ENCODE results near the gene STXBP3. TPM values are rescaled to one million over a fixed set of nuclear protein-coding genes. Genes with fewer than 3 reads are reported as not detected.
A peak's percentile ranks its signal among the peaks of the same experiment; 100 is the strongest.

The STXBP3 gene
- total and polyA plus RNA-seq, 2 of the 13 experiments (the other 11 are each of a cell fraction or from before 2014, with no cell fraction given), result 13.0 to 20.8 TPM

DNA sequence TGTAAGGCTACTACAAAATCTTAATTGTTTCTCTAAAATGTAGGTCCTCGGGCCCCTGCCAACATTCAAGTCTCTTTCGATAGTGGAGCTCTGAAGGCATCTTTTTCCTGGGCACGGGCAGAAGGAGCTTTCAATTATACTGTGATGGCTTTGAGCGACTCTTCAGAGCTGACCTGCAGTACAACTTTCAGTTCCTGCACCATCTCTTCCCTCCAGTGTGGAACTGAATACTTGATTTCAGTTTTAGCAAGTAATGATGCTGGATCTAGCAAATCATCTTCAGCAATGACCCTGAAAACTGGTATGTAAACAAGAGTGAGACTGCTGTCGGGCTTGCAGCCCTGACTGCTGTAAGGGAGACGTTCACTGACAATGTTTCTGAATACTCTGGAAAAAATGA is 24.2 kb upstream of the STXBP3 start:
- Histone ChIP-seq H3K27ac (ENCODE audit: extremely low read length, insufficient read depth, low read length) (no peak overlapping the region), H3K9ac (ENCODE audit: insufficient read depth, low read depth, low read length) (no peak overlapping the region), H2AFZ (ENCODE audit: low read length) (no peak overlapping the region), H3K36me3 (replicated peaks in 1 of 2; ENCODE audit: control insufficient read depth in 1 of 2, insufficient read depth in 2 of 2, low read length in 2 of 2) (no peaks in the 10 kb centered on the region), H3K79me2 (ENCODE audit: insufficient read depth, low read length) (no peaks in the 10 kb centered on the region), H3K9me3 (ENCODE audit: low read length) (no peaks in the 10 kb centered on the region), H3K4me3 (replicated peaks in 1 of 3; ENCODE audit: insufficient read depth in 1 of 3, low read depth in 2 of 3, low read length in 3 of 3) (no peak overlapping the region), H3K4me1 (ENCODE audit: insufficient read depth, low read length) (peaks cover 33% of the 10 kb centered on the region), H3K4me2 (ENCODE audit: low read depth, low read length) (no peak overlapping the region), H3K27me3 (ENCODE audit: control insufficient read depth in 1 of 2, insufficient read depth in 2 of 2, low read length in 2 of 2) (peaks cover 2 to 8% of the 10 kb centered on the region in 2 experiments; a peak in 3 of 5 replicates), H4K20me1 (ENCODE audit: insufficient read depth, low read length) (no peaks in the 10 kb centered on the region)
- FAIRE-seq, result no peak
- in situ Hi-C loops (cut with HindIII; ENCODE audit: extremely low pct_ligation_motif_present, low pct_unique_long_range_greater_than_20kb), result no loop called here
- ChIA-PET CTCF (ENCODE audit: low intra/inter-chr PET ratio, low total read pairs) (no interaction called here), POLR2A (no interaction called here)
- BruUV-seq (replicated peaks), result no TSS peak
- ATAC-seq, result peak; percentile 39; the same call in 1 of the 3 replicates
- WGBS (ENCODE audit: low lambda C conversion rate), result 43% methylated on average over 6 of the region's 6 CpGs
- intact Hi-C loops (cut with micrococcal nuclease; ENCODE audit: unreplicated experiment), result no loop called here
- peak; percentile 14 for DNase-seq (ENCODE audit: low spot score)
- TF ChIP-seq PREB (CRISPR knock-in tag; IDR thresholded peaks at IDR 0.05) (no peak), ATF7 (IDR thresholded peaks at IDR 0.05) (no peak), ATF7 (CRISPR knock-in tag; IDR thresholded peaks at IDR 0.05) (no peak), PAWR (CRISPR knock-in tag; IDR thresholded peaks at IDR 0.05; ENCODE audit: borderline replicate concordance) (no peak), FOXA1 (IDR thresholded peaks at IDR 0.05) (no peak), FOXA1 (CRISPR knock-in tag; IDR thresholded peaks at IDR 0.05) (peak; percentile 66; the same call in 1 of the 2 replicates), FOXA3 (CRISPR knock-in tag; IDR thresholded peaks at IDR 0.05) (peak; percentile 79)
- TF ChIP-seq, protein P1, sequence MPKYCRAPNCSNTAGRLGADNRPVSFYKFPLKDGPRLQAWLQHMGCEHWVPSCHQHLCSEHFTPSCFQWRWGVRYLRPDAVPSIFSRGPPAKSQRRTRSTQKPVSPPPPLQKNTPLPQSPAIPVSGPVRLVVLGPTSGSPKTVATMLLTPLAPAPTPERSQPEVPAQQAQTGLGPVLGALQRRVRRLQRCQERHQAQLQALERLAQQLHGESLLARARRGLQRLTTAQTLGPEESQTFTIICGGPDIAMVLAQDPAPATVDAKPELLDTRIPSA (CRISPR knock-in tag; IDR thresholded peaks at IDR 0.05; ENCODE audit: borderline replicate concordance), result no peak

DNA sequence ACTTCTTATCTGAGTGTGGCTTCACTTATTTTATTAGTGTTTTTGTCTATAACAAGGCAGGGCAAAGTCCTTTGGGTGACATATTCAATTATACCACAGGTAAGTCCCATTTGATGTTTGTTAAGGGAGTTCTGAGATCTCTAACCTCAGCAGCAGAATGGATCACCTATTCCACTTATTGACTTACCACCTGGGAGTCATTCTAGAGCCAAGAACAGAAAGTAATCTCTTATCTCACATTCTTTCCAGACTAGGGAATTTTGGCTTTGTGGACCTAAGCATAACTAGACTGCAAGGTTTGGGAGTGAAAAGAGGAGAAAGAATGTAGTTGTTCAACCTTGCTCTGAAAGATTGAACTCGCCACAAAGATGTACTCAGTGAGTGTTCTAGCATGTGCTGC is 20.6 kb upstream of the STXBP3 start:
- WGBS (ENCODE audit: low lambda C conversion rate), result 16% methylated on average over 1 of the region's 1 CpG
- ATAC-seq (no peak), DNase-seq (ENCODE audit: low spot score) (no peak), FAIRE-seq (no peak)
- Histone ChIP-seq H2AFZ (ENCODE audit: low read length) (no peak overlapping the region), H3K9ac (ENCODE audit: insufficient read depth, low read depth, low read length) (no peak overlapping the region), H3K79me2 (ENCODE audit: insufficient read depth, low read length) (no peaks in the 10 kb centered on the region), H3K9me3 (ENCODE audit: low read length) (no peaks in the 10 kb centered on the region), H3K4me3 (replicated peaks in 1 of 3; ENCODE audit: insufficient read depth in 1 of 3, low read depth in 2 of 3, low read length in 3 of 3) (no peak overlapping the region), H3K4me2 (ENCODE audit: low read depth, low read length) (no peak overlapping the region), H3K27me3 (ENCODE audit: control insufficient read depth in 1 of 2, insufficient read depth in 2 of 2, low read length in 2 of 2) (peaks cover 4 to 9% of the 10 kb centered on the region in 2 experiments; a peak in 3 of 5 replicates), H3K4me1 (ENCODE audit: insufficient read depth, low read length) (peaks cover 16% of the 10 kb centered on the region), H3K27ac (ENCODE audit: extremely low read length, insufficient read depth, low read length) (no peak overlapping the region), H3K36me3 (replicated peaks in 1 of 2; ENCODE audit: control insufficient read depth in 1 of 2, insufficient read depth in 2 of 2, low read length in 2 of 2) (no peaks in the 10 kb centered on the region), H4K20me1 (ENCODE audit: insufficient read depth, low read length) (no peaks in the 10 kb centered on the region)
- TF ChIP-seq, protein P2, sequence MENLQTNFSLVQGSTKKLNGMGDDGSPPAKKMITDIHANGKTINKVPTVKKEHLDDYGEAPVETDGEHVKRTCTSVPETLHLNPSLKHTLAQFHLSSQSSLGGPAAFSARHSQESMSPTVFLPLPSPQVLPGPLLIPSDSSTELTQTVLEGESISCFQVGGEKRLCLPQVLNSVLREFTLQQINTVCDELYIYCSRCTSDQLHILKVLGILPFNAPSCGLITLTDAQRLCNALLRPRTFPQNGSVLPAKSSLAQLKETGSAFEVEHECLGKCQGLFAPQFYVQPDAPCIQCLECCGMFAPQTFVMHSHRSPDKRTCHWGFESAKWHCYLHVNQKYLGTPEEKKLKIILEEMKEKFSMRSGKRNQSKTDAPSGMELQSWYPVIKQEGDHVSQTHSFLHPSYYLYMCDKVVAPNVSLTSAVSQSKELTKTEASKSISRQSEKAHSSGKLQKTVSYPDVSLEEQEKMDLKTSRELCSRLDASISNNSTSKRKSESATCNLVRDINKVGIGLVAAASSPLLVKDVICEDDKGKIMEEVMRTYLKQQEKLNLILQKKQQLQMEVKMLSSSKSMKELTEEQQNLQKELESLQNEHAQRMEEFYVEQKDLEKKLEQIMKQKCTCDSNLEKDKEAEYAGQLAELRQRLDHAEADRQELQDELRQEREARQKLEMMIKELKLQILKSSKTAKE (CRISPR knock-in tag; IDR thresholded peaks at IDR 0.05; ENCODE audit: borderline replicate concordance), result no peak
- TF ChIP-seq HMG20B (CRISPR knock-in tag; conservative IDR thresholded peaks at IDR 0.05), result no peak
- TF ChIP-seq STAT5B (CRISPR knock-in tag; IDR thresholded peaks at IDR 0.05), result no peak
- no peak for TF ChIP-seq XRCC5 (optimal IDR thresholded peaks at IDR 0.05; ENCODE audit: low read length)
- TF ChIP-seq NFE2L2 (IDR thresholded peaks at IDR 0.05; ENCODE audit: low read length), result no peak
- BruUV-seq (replicated peaks), result no TSS peak
- in situ Hi-C loops (cut with HindIII; ENCODE audit: extremely low pct_ligation_motif_present, low pct_unique_long_range_greater_than_20kb), result no loop called here
- ChIA-PET POLR2A (no interaction called here), CTCF (ENCODE audit: low intra/inter-chr PET ratio, low total read pairs) (no interaction called here)
- intact Hi-C loops (cut with micrococcal nuclease; ENCODE audit: unreplicated experiment), result no loop called here
